Measurements from ENCODE around the gene HNRNPA1L2. TPM values are rescaled to one million over a fixed set of nuclear protein-coding genes. Genes with fewer than 3 reads are reported as not detected.
"Not testable (repeated sequence)": the region's sequence is repeated elsewhere in the genome, so short reads cannot be mapped to it uniquely, and the experiment has no call there.

Gene HNRNPA1L2
- 10 to 100 TPM in 1 of 2 donors, 1 to 10 TPM in 1; 6.9 to 11.6 TPM for total RNA-seq

DNA sequence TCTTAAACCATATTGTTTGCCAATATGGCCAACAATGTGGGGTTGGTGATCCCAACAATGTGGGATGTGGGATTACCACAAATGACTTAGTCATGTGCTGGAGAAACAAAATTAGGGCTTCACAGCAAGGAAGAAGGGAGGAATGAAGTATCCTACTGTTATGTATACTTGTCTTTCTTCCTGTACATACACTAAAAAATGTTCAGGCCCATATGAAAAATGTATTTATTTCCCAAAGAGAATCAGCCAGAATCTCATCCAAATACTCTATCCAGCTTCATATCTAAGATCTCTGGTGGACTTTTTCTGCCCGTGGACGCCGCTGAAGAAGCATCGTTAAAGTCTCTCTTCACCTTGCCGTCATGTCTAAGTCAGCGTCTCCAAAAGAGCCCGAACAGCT, at the start of gene HNRNPA1L2:
Gene HNRNPA1L2, plus strand, starts transcription at position 301 of the 400 bp plus-strand sequence. Its CDS starts 62 bp downstream, at position 363.
- no peak for ATAC-seq
- no peak for DNase-seq (ENCODE audit: low spot score)
- Mint-ChIP-seq H3K36me3 (peaks cover 26% of the 10 kb centered on the region), H3K27me3 (no peaks in the 10 kb centered on the region), H3K4me3 (no peak within 1 kb of the TSS), H3K27ac (no peak within 1 kb of the TSS), H3K9me3 (no peaks in the 10 kb centered on the region), H3K4me1 (ENCODE audit: low read depth in 2 of 2) (peaks cover 6 to 10% of the 10 kb centered on the region in 2 donors)

- H3K27me3 Mint-ChIP-seq: peaks cover 18 to 21% of the 10 kb centered on the region in 2 donors
- H3K4me1 Mint-ChIP-seq (ENCODE audit: low read depth in 2 of 2); H3K4me3 Mint-ChIP-seq; DNase-seq (ENCODE audit: low spot score); H3K27ac Mint-ChIP-seq; H3K9me3 Mint-ChIP-seq; H3K36me3 Mint-ChIP-seq; ATAC-seq: not testable (repeated sequence)
Measured at GRCh38 chr13:52593175-52593574, 49.1 kb upstream of the HNRNPA1L2 start.

DNA sequence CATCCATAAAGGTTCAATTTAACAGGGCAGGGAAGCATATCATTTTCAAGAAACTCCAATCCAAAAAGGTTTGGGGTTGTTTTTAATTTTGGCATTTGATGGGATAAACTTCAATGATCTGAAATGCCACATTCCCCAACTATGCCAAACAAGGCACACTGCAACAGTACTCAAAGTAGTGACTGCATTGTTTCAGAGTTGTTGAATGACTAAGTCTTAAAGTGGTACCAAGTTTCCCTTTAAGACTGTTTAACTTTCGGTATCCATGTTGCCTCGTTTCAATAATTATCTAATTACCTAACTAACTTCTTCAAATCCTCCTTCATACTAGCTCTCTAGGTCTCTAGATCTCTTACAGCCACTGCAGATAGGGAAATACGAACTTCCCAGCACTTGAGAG, 48.4 kb upstream of the HNRNPA1L2 start:
- not testable (repeated sequence) for H3K9me3 Mint-ChIP-seq; H3K27ac Mint-ChIP-seq; H3K36me3 Mint-ChIP-seq; DNase-seq (ENCODE audit: low spot score); H3K4me1 Mint-ChIP-seq (ENCODE audit: low read depth in 2 of 2); H3K4me3 Mint-ChIP-seq; ATAC-seq
- H3K27me3 Mint-ChIP-seq: peaks cover 21% of the 10 kb centered on the region in 2 donors

GRCh38 chr13:52594295-52594694, 47.9 kb upstream of the HNRNPA1L2 start:
- not testable (repeated sequence) for ATAC-seq; H3K36me3 Mint-ChIP-seq; H3K27ac Mint-ChIP-seq; H3K4me3 Mint-ChIP-seq; H3K4me1 Mint-ChIP-seq (ENCODE audit: low read depth in 2 of 2); H3K9me3 Mint-ChIP-seq; DNase-seq (ENCODE audit: low spot score)
- peaks cover 25 to 26% of the 10 kb centered on the region in 2 donors for H3K27me3 Mint-ChIP-seq

- Mint-ChIP-seq H3K9me3 (no peaks in the 10 kb centered on the region), H3K27me3 (peaks cover 11 to 14% of the 10 kb centered on the region in 2 donors), H3K4me3 (no peak overlapping the region), H3K27ac (no peak overlapping the region), H3K4me1 (ENCODE audit: low read depth in 2 of 2) (peaks cover 0 to 1% of the 10 kb centered on the region in 2 donors), H3K36me3 (no peaks in the 10 kb centered on the region)
- DNase-seq (ENCODE audit: low spot score) (no peak), ATAC-seq (no peak)
Measured at GRCh38 chr13:52597676-52598075, 44.6 kb upstream of the HNRNPA1L2 start.

DNA sequence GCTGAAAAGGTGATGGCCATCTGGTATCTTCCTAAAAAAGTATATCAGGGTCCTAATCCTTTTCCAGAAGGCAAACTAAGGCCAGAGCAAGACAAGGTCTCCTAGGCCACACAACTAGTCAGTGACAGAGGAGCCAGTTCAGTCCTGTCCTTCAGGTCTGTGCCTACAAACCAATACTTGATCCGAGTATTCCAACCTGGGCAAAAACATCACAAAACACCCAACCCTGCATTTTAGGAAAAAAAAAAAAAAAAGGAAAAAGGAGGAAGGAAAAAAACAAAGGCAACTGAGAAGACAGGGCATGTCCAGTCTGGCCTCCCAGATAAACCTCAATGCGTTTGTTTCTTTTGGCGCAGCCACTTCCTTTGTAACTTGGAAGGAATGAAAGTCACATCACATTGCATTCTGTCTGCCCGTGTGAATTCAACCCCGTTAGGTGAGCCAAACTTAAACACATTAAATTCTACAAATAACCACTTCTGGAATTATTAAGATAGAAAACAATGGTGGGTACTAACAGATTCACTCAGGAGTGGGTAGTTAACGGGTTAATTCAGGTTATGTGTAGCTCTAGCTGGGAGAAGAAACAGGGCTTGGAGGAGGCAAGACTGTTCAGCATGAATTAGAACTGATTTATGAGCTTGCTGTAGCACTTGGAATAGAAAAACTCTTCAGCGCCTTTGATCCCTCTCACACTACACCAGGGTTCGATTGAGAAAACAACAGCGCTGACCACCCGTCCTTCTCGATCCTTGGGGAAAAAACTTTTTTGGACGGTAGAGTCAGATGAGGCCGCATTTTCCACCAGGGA, 43.0 kb upstream of the HNRNPA1L2 start:
- Mint-ChIP-seq H3K9me3 (no peaks in the 10 kb centered on the region), H3K4me1 (ENCODE audit: low read depth in 2 of 2) (peaks cover 0 to 3% of the 10 kb centered on the region in 2 donors), H3K4me3 (peak overlapping the region; percentile 62), H3K27ac (no peak overlapping the region), H3K36me3 (no peaks in the 10 kb centered on the region), H3K27me3 (peaks cover 11 to 12% of the 10 kb centered on the region in 2 donors)
- DNase-seq (ENCODE audit: low spot score): no peak
- no peak for ATAC-seq

- H3K9me3 Mint-ChIP-seq: no peaks in the 10 kb centered on the region
- H3K4me1 Mint-ChIP-seq (ENCODE audit: low read depth in 2 of 2): peaks cover 0 to 3% of the 10 kb centered on the region in 2 donors
- H3K27me3 Mint-ChIP-seq: peaks cover 11 to 12% of the 10 kb centered on the region in 2 donors
- ATAC-seq (peak; percentile 79 to 80), DNase-seq (ENCODE audit: low spot score) (no peak)
- peak overlapping the region; percentile 62 for H3K4me3 Mint-ChIP-seq
- no peak overlapping the region for H3K27ac Mint-ChIP-seq
- H3K36me3 Mint-ChIP-seq: no peaks in the 10 kb centered on the region
Measured at GRCh38 chr13:52599848-52600603, 42.2 kb upstream of the HNRNPA1L2 start.

DNA sequence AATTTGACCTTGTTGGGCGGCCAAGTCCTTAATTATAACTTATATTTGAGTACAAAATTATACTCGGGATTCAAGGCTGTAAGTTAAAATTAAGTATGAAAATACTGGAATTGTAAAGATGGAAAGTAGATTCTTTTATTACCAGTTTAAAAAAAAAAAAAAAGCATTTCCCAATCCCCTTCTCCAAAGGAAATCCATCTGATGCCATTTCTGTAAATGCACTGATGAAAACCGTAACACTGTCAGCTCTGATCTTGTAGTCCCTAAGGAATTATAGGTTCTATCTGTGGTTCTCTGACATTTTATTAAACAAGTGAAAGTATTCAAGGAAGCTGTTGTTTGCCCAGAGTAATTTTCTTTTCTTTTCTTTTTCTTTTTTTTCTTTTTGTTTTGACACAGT, 41.6 kb upstream of the HNRNPA1L2 start:
- ATAC-seq (no peak), DNase-seq (ENCODE audit: low spot score) (no peak)
- peak overlapping the region; percentile 39 for H3K4me3 Mint-ChIP-seq
- H3K27me3 Mint-ChIP-seq: peaks cover 11 to 12% of the 10 kb centered on the region in 2 donors
- no peaks in the 10 kb centered on the region for H3K36me3 Mint-ChIP-seq
- H3K4me1 Mint-ChIP-seq (ENCODE audit: low read depth in 2 of 2): peaks cover 0 to 3% of the 10 kb centered on the region in 2 donors
- no peak overlapping the region for H3K27ac Mint-ChIP-seq
- H3K9me3 Mint-ChIP-seq: no peaks in the 10 kb centered on the region

- peaks cover 11 to 16% of the 10 kb centered on the region in 2 donors for H3K27me3 Mint-ChIP-seq
- DNase-seq (ENCODE audit: low spot score); ATAC-seq; H3K9me3 Mint-ChIP-seq; H3K4me3 Mint-ChIP-seq; H3K27ac Mint-ChIP-seq; H3K4me1 Mint-ChIP-seq (ENCODE audit: low read depth in 2 of 2); H3K36me3 Mint-ChIP-seq: not testable (repeated sequence)
Measured at GRCh38 chr13:52603316-52603715, 38.9 kb upstream of the HNRNPA1L2 start.

- H3K4me3 Mint-ChIP-seq; ATAC-seq; H3K36me3 Mint-ChIP-seq; H3K4me1 Mint-ChIP-seq (ENCODE audit: low read depth in 2 of 2); H3K27ac Mint-ChIP-seq; H3K9me3 Mint-ChIP-seq; DNase-seq (ENCODE audit: low spot score): not testable (repeated sequence)
- peaks cover 0 to 13% of the 10 kb centered on the region in 2 donors for H3K27me3 Mint-ChIP-seq
Measured at GRCh38 chr13:52606126-52606525, 36.1 kb upstream of the HNRNPA1L2 start.

- not testable (repeated sequence) for H3K4me3 Mint-ChIP-seq; H3K4me1 Mint-ChIP-seq (ENCODE audit: low read depth in 2 of 2); DNase-seq (ENCODE audit: low spot score); H3K36me3 Mint-ChIP-seq; H3K9me3 Mint-ChIP-seq; ATAC-seq; H3K27ac Mint-ChIP-seq
- H3K27me3 Mint-ChIP-seq: peaks cover 0 to 13% of the 10 kb centered on the region in 2 donors
Measured at GRCh38 chr13:52606795-52607194, 35.4 kb upstream of the HNRNPA1L2 start.

GRCh38 chr13:52608184-52608583, 34.0 kb upstream of the HNRNPA1L2 start:
- not testable (repeated sequence) for H3K9me3 Mint-ChIP-seq; DNase-seq (ENCODE audit: low spot score); H3K27ac Mint-ChIP-seq; ATAC-seq; H3K4me1 Mint-ChIP-seq (ENCODE audit: low read depth in 2 of 2); H3K36me3 Mint-ChIP-seq; H3K27me3 Mint-ChIP-seq; H3K4me3 Mint-ChIP-seq

- DNase-seq (ENCODE audit: low spot score); ATAC-seq; H3K9me3 Mint-ChIP-seq; H3K4me1 Mint-ChIP-seq (ENCODE audit: low read depth in 2 of 2); H3K4me3 Mint-ChIP-seq; H3K36me3 Mint-ChIP-seq: not testable (repeated sequence)
- Mint-ChIP-seq H3K27me3 (peaks cover 5 to 12% of the 10 kb centered on the region in 2 donors), H3K27ac (peak overlapping the region in 1 of 2 donors; percentile 8)
Measured at GRCh38 chr13:52609013-52609606, 33.1 kb upstream of the HNRNPA1L2 start.

All from natural killer cell treated with Interleukin-12 subunit alpha and Interleukin-12 subunit beta and Interleukin-15 and Interleukin-18, amount 100 ng/mL, for 72 hours (primary cell).